ENCODE data around the gene ATR.

- TF ChIP-seq, protein P1, sequence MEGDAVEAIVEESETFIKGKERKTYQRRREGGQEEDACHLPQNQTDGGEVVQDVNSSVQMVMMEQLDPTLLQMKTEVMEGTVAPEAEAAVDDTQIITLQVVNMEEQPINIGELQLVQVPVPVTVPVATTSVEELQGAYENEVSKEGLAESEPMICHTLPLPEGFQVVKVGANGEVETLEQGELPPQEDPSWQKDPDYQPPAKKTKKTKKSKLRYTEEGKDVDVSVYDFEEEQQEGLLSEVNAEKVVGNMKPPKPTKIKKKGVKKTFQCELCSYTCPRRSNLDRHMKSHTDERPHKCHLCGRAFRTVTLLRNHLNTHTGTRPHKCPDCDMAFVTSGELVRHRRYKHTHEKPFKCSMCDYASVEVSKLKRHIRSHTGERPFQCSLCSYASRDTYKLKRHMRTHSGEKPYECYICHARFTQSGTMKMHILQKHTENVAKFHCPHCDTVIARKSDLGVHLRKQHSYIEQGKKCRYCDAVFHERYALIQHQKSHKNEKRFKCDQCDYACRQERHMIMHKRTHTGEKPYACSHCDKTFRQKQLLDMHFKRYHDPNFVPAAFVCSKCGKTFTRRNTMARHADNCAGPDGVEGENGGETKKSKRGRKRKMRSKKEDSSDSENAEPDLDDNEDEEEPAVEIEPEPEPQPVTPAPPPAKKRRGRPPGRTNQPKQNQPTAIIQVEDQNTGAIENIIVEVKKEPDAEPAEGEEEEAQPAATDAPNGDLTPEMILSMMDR (IDR thresholded peaks at IDR 0.05) = no peak
- no peak for TF ChIP-seq POLR2AphosphoS5 (IDR thresholded peaks at IDR 0.05)
- TF ChIP-seq EP300 (IDR thresholded peaks at IDR 0.05) = no peak
Observed at GRCh38 chr3:142588703-142589102, 10.2 kb upstream of the ATR start.

Data from esophagus muscularis mucosa (tissue), 4 donors.